WTC11 (cell line): ENCODE data around the gene RNU1-2. TPM values are rescaled to one million over a fixed set of nuclear protein-coding genes. Genes with fewer than 3 reads are reported as not detected.
"Not testable (repeated sequence)": the region's sequence is repeated elsewhere in the genome, so short reads cannot be mapped to it uniquely, and the experiment has no call there.

Source experiments
- ATAC-seq: fragments of 200-7000 bp; cut with Tn5 transposase; 2 replicates; pipeline ENCODE4 v1.10.0; 2021; ENCODE audit warnings: mild to moderate bottlenecking, moderate library complexity
- CTCF ChIA-PET: fragments of 300-600 bp; sonication (Branson Sonifier 250); formaldehyde crosslinking; loops from one replicate; lab custom pipeline; 2021; ENCODE audit warnings: antibody characterized with exemption; lab: Charles Lee
- POLR2A ChIA-PET: fragments of 350-600 bp; sonication (Branson Sonifier 250); formaldehyde crosslinking; loops from one replicate; lab custom pipeline; 2021; ENCODE audit warnings: antibody characterized with exemption; lab: Charles Lee
- DNase-seq: peaks from one replicate; pipeline ENCODE4 v3.0.0; 2021; ENCODE audit warnings: low spot score
- H3K27ac Mint-ChIP-seq: 2 replicates; pipeline ENCODE4 v1.8.0; 2021; ENCODE audit warnings: mixed read lengths
- H3K27me3 Mint-ChIP-seq: 2 replicates; pipeline ENCODE4 v1.8.0; 2021; ENCODE audit warnings: low read depth, mild to moderate bottlenecking, moderate library complexity, mixed read lengths
- H3K36me3 Mint-ChIP-seq: 2 replicates; pipeline ENCODE4 v1.8.0; 2021; ENCODE audit warnings: mixed read lengths
- H3K4me1 Mint-ChIP-seq: 2 replicates; pipeline ENCODE4 v1.8.0; 2022; ENCODE audit warnings: mixed read lengths
- H3K4me3 Mint-ChIP-seq: 2 replicates; pipeline ENCODE4 v1.8.0; 2021; ENCODE audit warnings: mild to moderate bottlenecking, moderate library complexity, mixed read lengths
- H3K9me3 Mint-ChIP-seq: 2 replicates; pipeline ENCODE4 v1.8.0; 2021; ENCODE audit warnings: mixed read lengths
- ARID4B ChIP-seq: sonication (generic); formaldehyde crosslinking; IDR thresholded peaks from 2 replicates; pipeline ENCODE4 v1.8.0; 2023; ENCODE audit warnings: missing genetic modification reagents, mild to moderate bottlenecking, borderline replicate concordance
- CBFB ChIP-seq: sonication (generic); formaldehyde crosslinking; IDR thresholded peaks from 2 replicates; pipeline ENCODE4 v1.8.1; 2022; ENCODE audit warnings: mild to moderate bottlenecking, low read depth, missing genetic modification reagents
- CTCF ChIP-seq: fragments of 200-600 bp; IDR thresholded peaks from 2 replicates; pipeline ENCODE4 v1.8.0; 2022; ENCODE audit warnings: antibody characterized with exemption
- JAZF1 ChIP-seq: fragments of 250-450 bp; sonication (Bioruptor Pico); IDR thresholded peaks from 2 replicates; pipeline ENCODE4 v1.9.0; 2021; ENCODE audit warnings: moderate library complexity, mild to moderate bottlenecking, inconsistent platforms
- JUN ChIP-seq: sonication (generic); formaldehyde crosslinking; IDR thresholded peaks from 2 replicates; pipeline ENCODE4 v1.8.0; 2023; ENCODE audit warnings: mild to moderate bottlenecking, missing genetic modification reagents
- TEAD4 ChIP-seq: sonication (generic); formaldehyde crosslinking; IDR thresholded peaks from 2 replicates; pipeline ENCODE4 v1.8.0; 2022; ENCODE audit warnings: mild to moderate bottlenecking, missing genetic modification reagents
- ZNF232 ChIP-seq: sonication (generic); formaldehyde crosslinking; IDR thresholded peaks from 2 replicates; pipeline ENCODE4 v1.8.0; 2022; ENCODE audit warnings: mild to moderate bottlenecking, missing genetic modification reagents
- ZNF396 ChIP-seq: fragments of 250-450 bp; sonication (Bioruptor Pico); IDR thresholded peaks from 2 replicates; pipeline ENCODE4 v1.8.0; 2021; ENCODE audit warnings: mild to moderate bottlenecking, moderate library complexity, borderline replicate concordance
- ZNF416 ChIP-seq: fragments of 250-450 bp; sonication (Bioruptor Pico); IDR thresholded peaks from 2 replicates; pipeline ENCODE4 v1.9.0; 2021; ENCODE audit warnings: mild to moderate bottlenecking, inconsistent platforms
- ZNF671 ChIP-seq: fragments of 250-450 bp; sonication (Bioruptor Pico); IDR thresholded peaks from 2 replicates; pipeline ENCODE4 v1.8.0; 2021; ENCODE audit warnings: mild to moderate bottlenecking
- total RNA-seq: library from RNA; stranded (reverse); gene quantifications from 3 replicates; pipeline ENCODE4 v1.2.3, GENCODE V29; 2021
- TF ChIP-seq, protein P1 (sequence below): sonication (generic); formaldehyde crosslinking; IDR thresholded peaks from 2 replicates; pipeline ENCODE4 v1.8.0; 2022; ENCODE audit warnings: mild to moderate bottlenecking, missing genetic modification reagents
- TF ChIP-seq, protein P2 (sequence below): sonication (generic); formaldehyde crosslinking; IDR thresholded peaks from 2 replicates; pipeline ENCODE4 v1.8.1; 2022; ENCODE audit warnings: missing genetic modification reagents, borderline replicate concordance

RNU1-2 gene
- total RNA-seq, 1 experiment from 2014 or later: 1,197 TPM

- Mint-ChIP-seq H3K4me3 (peak overlapping the region; percentile 93), H3K27ac (peak overlapping the region; percentile 96), H3K4me1 (peaks cover 29% of the 10 kb centered on the region), H3K27me3 (peaks cover 43% of the 10 kb centered on the region)
- H3K36me3 Mint-ChIP-seq, H3K9me3 Mint-ChIP-seq, POLR2A ChIA-PET: not testable (repeated sequence)
- peak; percentile 98 for ATAC-seq
- DNase-seq: peak; percentile 92
- CTCF ChIA-PET: interaction anchor here (1.1 kb wide), 1 partner anchor 252 kb away, joined by 3 read pairs; no protein-coding TSS in a partner anchor
Observed at GRCh38 chr1:16872152-16873075, 23.4 kb upstream of the RNU1-2 start.

- H3K36me3 Mint-ChIP-seq, POLR2A ChIA-PET, ATAC-seq, H3K9me3 Mint-ChIP-seq: not testable (repeated sequence)
- Mint-ChIP-seq H3K4me3 (peak overlapping the region; percentile 93), H3K27ac (peak overlapping the region; percentile 96; the same call in 1 of the 2 replicates), H3K4me1 (peaks cover 29% of the 10 kb centered on the region), H3K27me3 (peaks cover 43% of the 10 kb centered on the region)
- TF ChIP-seq, protein P1, sequence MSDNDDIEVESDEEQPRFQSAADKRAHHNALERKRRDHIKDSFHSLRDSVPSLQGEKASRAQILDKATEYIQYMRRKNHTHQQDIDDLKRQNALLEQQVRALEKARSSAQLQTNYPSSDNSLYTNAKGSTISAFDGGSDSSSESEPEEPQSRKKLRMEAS (CRISPR knock-in tag): peak; percentile 43; the same call in 1 of the 2 replicates
- CTCF ChIA-PET: interaction anchor here (0.6 to 1.1 kb wide), 2 partner anchors 252 to 340 kb away, joined by 3 read pairs; no protein-coding TSS in a partner anchor
- DNase-seq: peak; percentile 57
Observed at GRCh38 chr1:16873076-16873879, 22.5 kb upstream of the RNU1-2 start.

DNA sequence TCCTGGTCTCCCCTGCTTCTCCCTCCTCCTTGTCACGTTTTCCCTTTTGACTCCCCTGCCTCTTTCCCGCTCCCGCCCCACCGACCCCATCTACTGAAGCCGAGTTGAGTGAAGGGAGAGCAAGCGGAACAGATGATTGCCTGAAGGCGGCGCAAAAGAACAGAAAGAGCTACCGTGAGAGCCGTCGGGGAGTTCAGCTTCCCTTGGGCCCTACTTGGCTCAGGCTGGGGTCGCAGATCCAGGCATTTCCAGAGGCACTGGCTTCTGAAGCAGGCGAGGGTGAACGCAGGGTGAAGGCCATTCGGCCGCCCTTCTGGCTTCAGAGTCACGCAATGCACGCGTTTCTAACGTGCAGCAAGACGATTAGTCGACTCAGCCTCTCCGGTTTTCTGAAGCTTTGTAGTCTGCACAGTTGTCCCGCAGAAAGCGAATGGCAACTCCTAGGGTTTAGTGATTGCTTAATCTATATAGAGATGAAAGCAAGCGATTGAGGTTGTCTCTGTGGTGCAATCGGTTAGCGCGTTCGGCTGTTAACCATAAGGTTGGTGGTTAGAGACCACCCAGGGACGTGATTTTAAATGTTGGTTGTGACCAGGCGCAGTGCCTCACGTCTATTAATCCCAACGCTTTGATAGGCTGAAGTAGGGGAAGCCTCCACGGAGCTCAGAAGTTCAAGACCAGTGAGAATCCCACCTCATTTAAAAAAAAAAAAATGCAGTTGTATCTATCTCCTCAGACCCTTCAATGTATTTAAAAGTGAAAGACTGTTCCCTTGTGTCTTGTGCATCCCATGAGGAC, 20.6 kb upstream of the RNU1-2 start:
- not testable (repeated sequence) for H3K36me3 Mint-ChIP-seq, DNase-seq, H3K9me3 Mint-ChIP-seq, H3K27ac Mint-ChIP-seq, ATAC-seq
- H3K27me3 Mint-ChIP-seq: peaks cover 52% of the 10 kb centered on the region
- ChIA-PET CTCF (interaction anchor here (0.6 to 1.8 kb wide), 4 partner anchors 14 to 254 kb away, joined by 3 to 13 read pairs (median 6); no protein-coding TSS in a partner anchor), POLR2A (interaction anchor here (1.1 kb wide), 1 partner anchor 254 kb away, joined by 3 read pairs; no protein-coding TSS in a partner anchor)
- H3K4me1 Mint-ChIP-seq: peaks cover 23% of the 10 kb centered on the region
- peak overlapping the region; percentile 55 for H3K4me3 Mint-ChIP-seq

DNA sequence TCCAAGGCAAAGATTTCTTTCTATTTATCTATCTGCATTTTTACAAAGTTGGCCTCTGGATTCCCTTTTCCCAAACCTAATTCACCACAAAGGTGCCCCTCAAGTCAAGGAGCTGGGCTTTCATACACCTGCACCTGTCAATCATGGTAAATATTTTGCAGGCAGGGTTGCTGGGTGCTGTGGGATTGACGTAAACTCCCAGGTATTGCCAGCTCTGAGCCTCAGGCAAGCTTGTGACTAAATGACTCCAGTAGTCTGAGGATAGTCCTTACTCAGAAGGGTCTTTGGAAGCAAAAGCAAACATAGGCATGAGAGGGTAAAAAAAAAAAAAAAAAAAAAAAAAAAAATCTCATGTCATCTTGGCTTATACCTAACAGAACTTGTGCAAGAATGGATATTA, 14.0 kb upstream of the RNU1-2 start:
- DNase-seq, H3K27me3 Mint-ChIP-seq, H3K4me3 Mint-ChIP-seq, ATAC-seq, H3K4me1 Mint-ChIP-seq, POLR2A ChIA-PET, H3K9me3 Mint-ChIP-seq, H3K27ac Mint-ChIP-seq, H3K36me3 Mint-ChIP-seq: not testable (repeated sequence)
- CTCF ChIA-PET: interaction anchor here (0.7 kb wide), 1 partner anchor 22 kb away, joined by 4 read pairs; no protein-coding TSS in a partner anchor

DNA sequence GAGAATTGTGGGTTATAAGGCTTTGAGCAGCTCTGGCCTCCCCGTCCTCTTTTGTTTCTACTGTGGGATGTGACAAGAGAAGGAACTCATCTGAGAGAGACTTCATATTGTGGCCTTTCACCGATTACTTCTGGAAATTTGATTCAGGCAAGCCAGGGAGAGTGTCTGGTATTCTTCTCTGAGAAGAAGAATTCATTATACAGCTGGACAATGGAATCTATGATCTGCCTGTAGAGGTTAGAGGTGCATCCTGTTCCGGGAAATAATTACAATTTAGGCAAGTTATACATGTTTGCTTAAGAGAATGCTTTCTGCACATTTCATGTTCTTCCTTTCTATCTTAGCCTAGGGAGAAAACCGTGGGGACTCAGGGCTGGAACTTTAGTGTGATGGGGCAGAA, 12.8 kb upstream of the RNU1-2 start:
- Mint-ChIP-seq H3K27ac (no peak overlapping the region), H3K27me3 (peaks cover 9% of the 10 kb centered on the region), H3K9me3 (no peaks in the 10 kb centered on the region), H3K4me1 (peaks cover 13% of the 10 kb centered on the region), H3K4me3 (no peak overlapping the region), H3K36me3 (no peaks in the 10 kb centered on the region)
- ChIA-PET CTCF (interaction anchor here (1.2 to 1.5 kb wide), 2 partner anchors 39 to 262 kb away, joined by 3 read pairs; partner anchors contain the start of gene CROCC), POLR2A (no interaction called here)
- DNase-seq (no peak), ATAC-seq (no peak)
- TF ChIP-seq CTCF (no peak), JAZF1 (no peak), TEAD4 (CRISPR knock-in tag) (no peak), ARID4B (CRISPR knock-in tag) (no peak), ZNF671 (no peak), ZNF396 (CRISPR knock-in tag) (no peak), ZNF232 (CRISPR knock-in tag) (no peak), CBFB (CRISPR knock-in tag) (no peak), JUN (CRISPR knock-in tag) (no peak), ZNF416 (no peak)
- TF ChIP-seq, protein P2, sequence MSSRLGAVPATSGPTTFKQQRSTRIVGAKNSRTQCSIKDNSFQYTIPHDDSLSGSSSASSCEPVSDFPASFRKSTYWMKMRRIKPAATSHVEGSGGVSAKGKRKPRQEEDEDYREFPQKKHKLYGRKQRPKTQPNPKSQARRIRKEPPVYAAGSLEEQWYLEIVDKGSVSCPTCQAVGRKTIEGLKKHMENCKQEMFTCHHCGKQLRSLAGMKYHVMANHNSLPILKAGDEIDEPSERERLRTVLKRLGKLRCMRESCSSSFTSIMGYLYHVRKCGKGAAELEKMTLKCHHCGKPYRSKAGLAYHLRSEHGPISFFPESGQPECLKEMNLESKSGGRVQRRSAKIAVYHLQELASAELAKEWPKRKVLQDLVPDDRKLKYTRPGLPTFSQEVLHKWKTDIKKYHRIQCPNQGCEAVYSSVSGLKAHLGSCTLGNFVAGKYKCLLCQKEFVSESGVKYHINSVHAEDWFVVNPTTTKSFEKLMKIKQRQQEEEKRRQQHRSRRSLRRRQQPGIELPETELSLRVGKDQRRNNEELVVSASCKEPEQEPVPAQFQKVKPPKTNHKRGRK (CRISPR knock-in tag): no peak
